HFFc6 (cell line): ENCODE data around the gene ZNHIT1. TPM values are rescaled to one million over a fixed set of nuclear protein-coding genes. Genes with fewer than 3 reads are reported as not detected.
"Not testable (repeated sequence)": the region's sequence is repeated elsewhere in the genome, so short reads cannot be mapped to it uniquely, and the experiment has no call there.

Source experiments
- DNase-seq: peaks from one replicate; pipeline ENCODE4 v3.0.0-alpha.2; 2018
- H3K27ac Mint-ChIP-seq: 2 replicates; pipeline ENCODE4 v1.8.0; 2020; ENCODE audit warnings: mild to moderate bottlenecking, mixed read lengths
- H3K27me3 Mint-ChIP-seq: 2 replicates; pipeline ENCODE4 v1.8.0; 2021; ENCODE audit warnings: mild to moderate bottlenecking, moderate library complexity, mixed read lengths; ENCODE audit not compliant: insufficient read depth
- H3K36me3 Mint-ChIP-seq: 2 replicates; pipeline ENCODE4 v1.8.0; 2021; ENCODE audit warnings: low read depth, mixed read lengths
- H3K4me1 Mint-ChIP-seq: 2 replicates; pipeline ENCODE4 v1.8.0; 2020; ENCODE audit warnings: low read depth, mixed read lengths
- H3K4me3 Mint-ChIP-seq: 2 replicates; pipeline ENCODE4 v1.8.0; 2020; ENCODE audit warnings: mild to moderate bottlenecking, moderate library complexity, mixed read lengths
- H3K9me3 Mint-ChIP-seq: 2 replicates; pipeline ENCODE4 v1.8.0; 2020; ENCODE audit warnings: mild to moderate bottlenecking, mixed read lengths
- CTCF ChIP-seq: fragments of 200-600 bp; sonication (generic); IDR thresholded peaks from 2 replicates; pipeline ENCODE4 v1.5.0; 2021; ENCODE audit warnings: antibody characterized with exemption, mild to moderate bottlenecking
- total RNA-seq, 6 experiments: library from RNA; stranded (reverse); fragmentation: NEBNext Ultra II Directional; extraction: Animal tissue kit (Norgen Biotek cat#: 25700); gene quantifications; 2 replicates in 1 of 6; 3 replicates in 5 of 6; pipeline ENCODE4 v1.2.3, GENCODE V29; 2021

ZNHIT1 gene
- total RNA-seq, 6 experiments from 2014 or later, result 88.9 to 113 (median 94.0) TPM

GRCh38 chr7:101195884-101196283 is 22.1 kb upstream of the ZNHIT1 start:
- no peak for DNase-seq

GRCh38 chr7:101197991-101198390 is 20.0 kb upstream of the ZNHIT1 start:
- H3K36me3 Mint-ChIP-seq, result no peaks in the 10 kb centered on the region
- DNase-seq, result no peak
- H3K4me3 Mint-ChIP-seq, result no peak overlapping the region
- no peaks in the 10 kb centered on the region for H3K9me3 Mint-ChIP-seq
- no peak overlapping the region for H3K27ac Mint-ChIP-seq
- H3K27me3 Mint-ChIP-seq, result peaks cover 33% of the 10 kb centered on the region
- H3K4me1 Mint-ChIP-seq, result no peaks in the 10 kb centered on the region
- no peak for TF ChIP-seq CTCF

More at GRCh38 chr7:101195884-101196283, 22.1 kb upstream of the ZNHIT1 start:
- no peaks in the 10 kb centered on the region for H3K4me1 Mint-ChIP-seq
- no peak overlapping the region for H3K27ac Mint-ChIP-seq
- no peak overlapping the region for H3K4me3 Mint-ChIP-seq
- peaks cover 26% of the 10 kb centered on the region for H3K27me3 Mint-ChIP-seq
- H3K9me3 Mint-ChIP-seq, result no peaks in the 10 kb centered on the region
- TF ChIP-seq CTCF, result no peak
- no peaks in the 10 kb centered on the region for H3K36me3 Mint-ChIP-seq

- H3K9me3 Mint-ChIP-seq, result no peaks in the 10 kb centered on the region
- H3K27me3 Mint-ChIP-seq, result peaks cover 31% of the 10 kb centered on the region
- H3K36me3 Mint-ChIP-seq, result no peaks in the 10 kb centered on the region
- H3K4me3 Mint-ChIP-seq, result no peak overlapping the region
- no peaks in the 10 kb centered on the region for H3K4me1 Mint-ChIP-seq
- no peak for TF ChIP-seq CTCF
- DNase-seq, result no peak
- no peak overlapping the region for H3K27ac Mint-ChIP-seq
Measured at GRCh38 chr7:101198476-101198875, 19.5 kb upstream of the ZNHIT1 start.

GRCh38 chr7:101199522-101199921 is 18.4 kb upstream of the ZNHIT1 start:
- H3K27ac Mint-ChIP-seq, H3K4me3 Mint-ChIP-seq, H3K36me3 Mint-ChIP-seq, H3K4me1 Mint-ChIP-seq, H3K9me3 Mint-ChIP-seq, DNase-seq: not testable (repeated sequence)
- peaks cover 30% of the 10 kb centered on the region for H3K27me3 Mint-ChIP-seq

- Mint-ChIP-seq H3K9me3 (no peaks in the 10 kb centered on the region), H3K27me3 (peaks cover 23% of the 10 kb centered on the region), H3K36me3 (no peaks in the 10 kb centered on the region), H3K4me1 (no peaks in the 10 kb centered on the region), H3K27ac (no peak overlapping the region), H3K4me3 (no peak overlapping the region)
- DNase-seq, result no peak
- no peak for TF ChIP-seq CTCF
Measured at GRCh38 chr7:101200504-101200861, 17.5 kb upstream of the ZNHIT1 start.

- no peaks in the 10 kb centered on the region for H3K4me1 Mint-ChIP-seq
- H3K27me3 Mint-ChIP-seq, result peaks cover 18% of the 10 kb centered on the region
- no peaks in the 10 kb centered on the region for H3K9me3 Mint-ChIP-seq
- no peak for DNase-seq
- H3K27ac Mint-ChIP-seq, result no peak within 1 kb of the TSS
- TF ChIP-seq CTCF, result no peak
- H3K36me3 Mint-ChIP-seq, result no peaks in the 10 kb centered on the region
- no peak within 1 kb of the TSS for H3K4me3 Mint-ChIP-seq
Measured at GRCh38 chr7:101200862-101201599, 16.9 kb upstream of the ZNHIT1 start, which contains the start of gene MOGAT3. MOGAT3 (minus strand) TSS chr7:101201036; CDS start chr7:101200854, 182 bp downstream.
